HG03575 (cell line): ENCODE data around the gene OR13C5.

Experiments
- ATAC-seq: cut with Tn5 transposase; IDR thresholded peaks from one replicate; pipeline ENCODE4 v1.9.1; 2021; ENCODE audit not compliant: unreplicated experiment, insufficient number of reproducible peaks, low FRiP score; ENCODE audit errors: extremely low read depth

Gene OR13C5

GRCh38 chr9:104556830-104557634 lies 42.2 kb downstream of the OR13C5 start:
- no peak for ATAC-seq

- no peak for ATAC-seq
These were observed 43.7 kb downstream of the OR13C5 start for GRCh38 chr9:104555521-104555920.

GRCh38 chr9:104553261-104553660 lies 46.0 kb downstream of the OR13C5 start:
- ATAC-seq = no peak
